Transverse colon (tissue), 3 donors: ENCODE measurements around the gene ZHX3.

Experiments
- CTCF ChIP-seq, 5 experiments: fragments of 200-600 bp in 3 of 5; fragments of 450-650 bp in 2 of 5; sonication (generic) in 3 of 5; IDR thresholded peaks; 1 replicate in 2 of 5; 2 replicates in 3 of 5; pipeline ENCODE4 v1.5.1; 2016 to 2017; ENCODE audit warnings: antibody characterized with exemption in 5 of 5, inconsistent platforms in 3 of 5, mild to moderate bottlenecking in 2 of 5, moderate library complexity in 1 of 5
- EP300 ChIP-seq: sonication (generic); formaldehyde crosslinking; IDR thresholded peaks from one replicate; pipeline ENCODE4 v1.6.1; 2017; ENCODE audit warnings: antibody characterized with exemption, low read depth

DNA sequence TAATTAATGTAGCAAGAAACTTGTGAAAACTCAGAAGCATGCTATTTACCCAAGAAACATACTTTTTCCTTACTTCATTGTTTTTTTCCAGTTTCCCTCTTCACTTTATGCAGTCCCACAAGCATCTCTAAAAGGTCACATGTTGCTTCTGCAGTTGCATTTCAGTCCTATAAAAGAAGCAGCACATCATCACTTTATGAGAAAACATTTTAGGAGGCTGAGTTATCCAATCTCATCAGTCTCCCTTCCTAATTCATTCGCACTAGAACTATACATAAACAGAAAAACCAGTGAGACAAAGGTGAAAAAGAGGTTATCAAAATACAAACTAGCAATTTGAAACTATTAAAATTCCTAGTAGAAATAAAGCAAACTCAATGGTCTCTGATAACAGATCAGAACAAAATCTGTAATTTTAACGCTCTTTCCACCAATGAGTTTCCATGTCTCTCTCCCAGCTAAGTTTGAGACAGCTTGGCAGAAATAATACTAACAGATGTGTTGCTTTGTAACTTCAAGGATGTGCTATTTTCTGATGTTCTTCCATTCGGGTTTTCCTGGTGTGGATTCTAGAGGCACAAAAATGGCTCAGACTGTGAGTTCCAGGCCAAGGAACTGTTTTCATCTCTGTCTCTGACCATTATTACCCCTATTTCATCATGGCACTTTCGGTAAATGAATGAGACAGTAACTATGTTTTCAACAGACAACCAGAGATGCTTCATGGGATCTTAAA is 48.4 kb downstream of the ZHX3 start:
- TF ChIP-seq CTCF (IDR thresholded peaks at IDR 0.05) (no peak), EP300 (no peak)
